Fibroblast of peridontal ligament (primary cell): ENCODE data around the gene PPIE.
"Not testable (repeated sequence)": the region's sequence is repeated elsewhere in the genome, so short reads cannot be mapped to it uniquely, and the experiment has no call there.

Source experiments
- DNase-seq: peaks from one replicate; pipeline ENCODE4 v3.0.0-alpha.2; 2010; ENCODE audit errors: extremely low read depth

Gene PPIE

DNA sequence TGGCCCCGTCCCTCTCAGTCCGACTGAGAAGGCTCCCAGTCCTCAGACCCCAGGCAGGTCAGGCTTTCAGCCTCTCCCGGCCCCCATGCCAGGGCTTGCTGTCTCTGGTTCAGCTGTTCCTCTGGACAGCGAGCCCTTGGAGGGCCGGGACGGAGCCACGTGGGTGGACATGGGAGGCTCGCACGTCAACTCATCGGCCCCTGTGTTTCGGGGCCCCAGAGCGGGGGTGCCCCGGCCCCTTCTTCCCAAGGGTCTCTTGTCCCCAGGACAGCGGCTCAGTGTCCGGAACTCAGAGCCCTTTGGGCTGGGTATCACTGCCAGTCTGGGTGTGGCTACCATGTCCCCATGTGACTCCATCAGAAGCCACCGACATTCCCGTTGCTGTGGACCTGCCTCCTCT is 39.2 kb downstream of the PPIE start:
- DNase-seq, result not testable (repeated sequence)

DNA sequence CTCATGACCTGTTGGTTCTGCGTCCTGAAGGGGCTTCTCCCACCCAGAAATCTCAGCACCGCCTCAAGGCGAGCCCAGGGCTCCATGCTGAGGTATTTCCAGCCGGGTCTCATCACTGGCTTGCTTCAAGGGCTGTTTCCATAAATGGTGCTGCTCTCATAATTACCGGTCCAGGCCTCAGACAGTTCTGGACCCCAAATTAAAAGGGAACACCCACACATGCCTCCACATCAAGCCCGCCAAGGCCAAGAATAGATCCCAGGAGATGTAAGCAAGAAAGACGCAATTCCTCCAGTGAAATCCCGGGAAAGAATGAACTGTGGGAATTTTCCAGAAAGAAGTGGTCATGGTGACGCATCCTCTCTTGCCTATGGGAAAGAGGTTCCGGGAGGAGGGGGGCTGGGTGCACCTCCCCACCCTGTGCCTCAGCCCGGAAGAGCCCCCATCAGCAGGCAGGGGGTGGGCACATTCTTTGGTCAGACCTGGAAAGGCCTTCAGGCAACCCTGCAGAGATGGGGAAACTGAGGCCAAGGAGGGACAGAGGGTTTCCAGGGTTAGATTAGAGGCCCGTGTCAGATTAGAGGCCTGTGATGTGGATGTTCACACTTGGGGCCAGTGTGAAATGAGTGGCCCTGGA is 39.9 kb downstream of the PPIE start:
- peak; percentile 72 for DNase-seq

DNA sequence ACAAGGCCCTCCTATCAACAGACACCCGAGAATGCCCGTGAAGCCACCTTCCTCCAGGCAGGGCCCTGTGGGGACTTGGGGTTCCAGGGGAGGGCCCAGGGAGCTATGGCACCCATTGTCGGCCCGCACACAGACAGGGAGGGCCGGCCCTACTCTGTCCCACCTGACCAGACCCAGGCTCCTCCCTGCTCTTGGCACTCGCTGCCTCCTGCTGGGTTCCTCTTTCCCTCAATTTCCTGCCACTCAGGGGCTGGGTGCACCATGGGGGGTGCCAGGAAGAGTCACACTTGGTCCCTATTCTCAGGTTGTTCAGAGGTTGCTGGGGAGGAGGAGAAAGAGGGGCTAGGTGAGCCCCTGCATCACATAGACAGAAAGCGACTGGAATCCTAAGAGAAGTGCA is 40.5 kb downstream of the PPIE start:
- no peak for DNase-seq

DNA sequence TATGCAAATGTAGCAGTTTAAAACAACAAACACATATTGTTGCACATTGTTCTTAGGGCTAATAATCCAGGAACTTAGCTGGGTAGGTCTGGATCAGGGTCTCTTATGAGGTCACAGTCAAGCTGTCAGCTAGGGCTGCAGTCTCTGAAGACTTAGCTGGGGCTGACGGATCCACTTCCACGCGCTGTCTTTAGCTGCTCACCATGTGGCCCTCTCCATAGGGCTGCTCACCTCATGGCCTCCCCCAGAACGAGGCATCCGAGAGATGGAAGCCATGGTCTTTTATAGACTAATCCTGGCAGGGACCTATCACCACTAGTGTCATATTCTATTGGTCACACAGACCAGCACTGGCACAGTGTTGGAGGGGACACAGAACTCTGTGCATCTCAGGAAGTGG is 41.1 kb downstream of the PPIE start:
- DNase-seq, result no peak

DNA sequence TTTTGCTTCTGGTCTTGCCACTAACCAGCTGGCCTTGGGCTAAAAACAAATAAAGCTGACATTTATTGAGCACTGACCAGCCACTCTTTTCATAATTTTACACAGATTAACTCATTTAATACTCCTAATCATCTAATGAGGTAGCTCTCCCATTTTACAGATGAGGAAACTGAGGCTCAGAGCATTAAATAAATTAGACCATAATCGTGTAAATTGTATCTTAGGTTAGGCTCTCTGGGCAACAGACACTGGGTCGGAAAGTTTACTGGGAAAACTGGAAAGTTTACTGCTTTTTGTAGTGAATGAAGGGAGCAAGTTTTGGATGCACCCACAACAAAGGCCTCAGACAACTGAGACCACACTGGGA is 42.6 kb downstream of the PPIE start:
- no peak for DNase-seq

DNA sequence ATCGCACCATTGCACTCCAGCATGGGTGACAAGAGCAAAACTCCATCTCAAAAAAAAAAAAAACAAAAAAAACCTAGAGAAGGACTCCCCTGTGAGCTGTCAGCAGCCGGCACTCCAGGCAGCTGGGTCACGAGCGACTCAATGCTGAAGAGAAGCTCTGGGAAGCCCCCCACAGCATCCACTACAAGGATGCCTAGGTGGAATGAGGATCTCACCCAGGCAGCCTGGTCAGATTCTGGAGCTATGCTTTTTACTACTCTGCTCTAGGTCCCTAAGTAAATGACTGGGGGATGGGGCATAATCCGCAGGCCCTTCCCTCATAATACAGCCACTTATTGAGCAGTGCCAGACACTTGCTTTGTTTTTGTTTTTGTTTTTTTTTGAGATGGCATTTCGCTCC is 43.4 kb downstream of the PPIE start:
- no peak for DNase-seq

DNA sequence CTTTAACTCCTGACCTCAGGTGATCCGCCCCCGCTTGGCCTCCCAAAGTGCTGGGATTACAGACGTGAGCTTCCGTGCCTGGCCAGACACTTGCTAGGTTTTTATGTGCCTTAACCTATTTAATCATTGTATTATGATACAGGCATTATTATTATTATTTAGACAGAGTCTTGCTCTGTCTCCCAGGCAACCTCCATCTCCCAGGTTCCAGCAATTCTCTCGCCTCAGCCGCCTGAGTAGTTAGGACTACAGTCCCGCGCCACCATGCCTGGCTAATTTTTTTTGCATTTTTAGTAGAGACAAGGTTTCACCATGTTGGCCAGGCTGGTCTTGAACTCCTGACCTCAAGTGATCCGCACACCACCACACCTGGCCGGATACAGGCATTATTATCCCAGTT is 44.0 kb downstream of the PPIE start:
- DNase-seq, result not testable (repeated sequence)

DNA sequence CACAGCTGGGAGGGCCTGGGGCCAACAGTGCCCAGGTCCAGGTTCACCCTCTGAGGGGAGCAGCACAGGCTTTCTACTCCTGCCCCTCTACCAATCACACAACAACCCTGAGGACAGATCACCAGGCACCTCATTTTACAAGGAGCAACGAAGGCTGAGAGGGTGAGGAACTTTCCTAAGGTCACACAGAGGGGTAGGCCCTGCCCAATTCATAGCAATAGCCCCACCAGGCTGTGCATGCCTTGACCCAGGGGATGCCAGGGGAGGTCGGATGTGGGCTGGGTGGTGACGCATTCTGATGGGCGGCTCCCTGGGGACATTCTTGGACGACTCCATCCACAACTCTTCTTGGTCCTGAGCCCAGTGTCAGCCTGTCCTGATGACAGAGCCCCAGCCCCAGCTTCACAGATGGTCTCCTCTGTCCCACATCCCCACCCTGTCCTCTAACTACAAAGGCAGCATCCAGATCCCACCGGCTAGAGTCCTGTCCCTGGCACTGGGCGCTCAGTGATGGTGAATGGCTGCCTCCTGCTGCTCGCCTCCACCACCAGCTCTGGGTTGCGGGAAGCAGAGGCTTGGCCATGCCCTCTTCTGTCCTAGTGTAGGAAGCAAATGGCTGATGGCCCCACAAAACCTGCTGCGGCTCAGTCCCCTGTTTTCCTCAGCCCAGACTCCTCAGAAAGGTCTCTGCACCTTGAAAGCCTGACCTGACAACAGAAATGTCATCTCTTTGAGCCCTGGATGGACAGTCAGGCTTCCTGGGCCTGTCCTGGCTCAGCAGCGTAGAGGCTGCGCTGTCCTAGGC is 47.8 kb downstream of the PPIE start:
- peak; percentile 18 for DNase-seq

DNA sequence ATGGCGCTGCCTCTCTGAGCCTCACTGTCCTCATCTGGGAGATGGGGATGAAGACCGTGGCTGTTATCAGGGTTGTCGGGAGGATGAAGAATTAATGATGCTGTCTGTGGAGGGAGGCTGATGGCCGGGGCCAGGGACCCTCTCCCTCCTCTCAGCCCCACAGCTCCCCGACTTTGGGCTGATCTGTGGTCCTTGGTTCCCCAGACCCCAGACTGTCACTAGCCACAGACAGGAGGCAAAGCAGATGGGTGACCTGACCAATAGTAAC is 48.4 kb downstream of the PPIE start:
- DNase-seq, result not testable (repeated sequence)

DNA sequence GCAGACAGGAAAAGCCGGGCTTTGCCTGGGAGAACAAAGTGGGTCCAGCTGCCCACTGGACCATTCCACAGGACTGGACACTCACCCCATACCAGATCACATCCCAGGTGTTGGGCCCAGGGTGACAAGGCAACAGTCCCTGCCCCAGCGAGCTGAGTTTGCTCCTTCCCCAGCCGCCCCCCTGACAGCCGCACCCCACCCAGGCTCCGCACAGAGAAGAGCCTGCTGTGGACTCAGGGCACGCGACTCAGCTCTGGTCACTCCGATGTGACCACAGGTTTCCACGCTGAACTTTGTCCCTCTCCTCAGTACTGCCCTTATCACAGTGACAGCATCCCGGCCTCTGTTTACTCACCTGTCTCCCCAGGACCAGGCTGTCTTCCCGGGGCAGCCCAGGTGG is 48.8 kb downstream of the PPIE start:
- no peak for DNase-seq

DNA sequence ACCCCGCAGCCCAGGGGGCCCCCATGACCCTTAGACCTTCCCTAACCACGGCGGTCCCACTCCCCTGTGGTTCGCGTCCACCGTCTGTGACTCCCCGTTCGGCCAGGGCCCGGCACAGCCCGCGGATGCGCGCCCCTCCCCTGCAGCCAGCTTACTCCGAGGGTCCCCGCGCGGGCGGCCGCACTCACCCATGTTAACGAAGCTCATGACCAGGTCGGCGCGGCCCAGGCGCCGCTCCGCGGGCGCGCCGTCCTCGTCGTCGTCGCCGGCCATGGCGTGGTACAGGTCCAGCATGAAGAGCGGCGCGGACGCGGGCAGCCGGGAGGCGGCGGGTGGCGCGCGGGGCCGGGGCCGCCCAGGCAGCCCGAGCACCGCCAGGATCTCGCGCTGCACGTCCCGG is 49.3 kb downstream of the PPIE start:
- DNase-seq, result not testable (repeated sequence)

DNA sequence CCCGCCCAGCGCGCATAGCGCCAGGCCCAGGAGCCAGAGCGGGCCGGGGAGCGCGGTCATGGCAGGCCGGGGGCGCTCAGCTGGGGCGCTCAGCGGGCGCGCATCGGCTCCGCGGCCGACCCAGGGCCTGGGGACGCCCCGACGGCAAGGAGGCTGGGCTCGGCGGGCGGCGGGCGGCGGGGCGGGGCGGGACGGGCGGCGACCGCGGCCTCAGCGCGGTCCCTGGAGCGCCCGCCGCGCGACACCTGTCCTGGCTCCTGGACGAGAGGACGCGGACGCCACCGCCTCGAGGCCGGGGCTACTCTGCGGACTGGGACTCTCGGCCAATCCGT is 49.7 kb downstream of the PPIE start:
- DNase-seq, result no peak

DNA sequence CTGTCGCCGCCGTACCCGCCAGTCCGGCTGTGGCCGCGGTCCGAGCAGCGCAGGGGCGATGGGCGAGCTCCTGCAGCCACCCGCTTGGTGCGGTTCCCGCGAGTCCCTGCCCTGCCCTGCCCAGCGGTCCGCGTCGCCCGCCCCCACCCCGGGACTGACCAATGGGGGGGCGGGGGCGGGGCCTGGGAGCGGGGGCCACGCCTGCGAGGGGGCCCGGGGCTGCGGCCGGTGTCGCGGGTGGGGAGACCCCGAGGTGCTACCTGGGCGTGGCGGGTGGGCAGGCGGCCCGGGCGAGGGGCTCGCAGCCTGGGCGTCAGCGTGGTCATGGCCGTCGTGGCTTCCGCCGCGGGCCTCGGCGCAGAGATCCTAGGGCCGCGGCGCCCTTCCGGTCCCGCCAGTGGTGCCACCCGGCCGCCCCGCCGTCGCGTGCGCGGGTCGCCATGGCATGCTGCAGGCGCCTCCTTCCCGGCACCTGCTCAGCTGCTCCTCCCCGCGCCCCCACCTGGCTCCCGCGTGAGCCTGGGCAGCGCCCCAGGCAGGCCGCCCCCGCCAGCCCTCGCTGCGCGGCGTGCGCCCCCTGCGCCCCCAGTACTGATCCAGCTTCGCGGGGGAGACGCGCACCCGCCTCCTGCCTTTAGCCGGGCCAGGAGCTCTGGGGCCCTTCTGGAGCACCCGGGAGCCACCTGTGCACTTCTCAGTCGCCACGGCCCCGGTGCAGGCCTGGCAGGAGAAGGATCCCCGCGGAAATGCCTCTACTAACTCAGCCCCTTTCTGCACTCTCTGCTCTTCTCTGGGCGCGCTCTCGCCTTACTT is 50.3 kb downstream of the PPIE start, which contains the start of gene BMP8B:
Gene BMP8B, minus strand, starts transcription at position 108 of the 813 bp plus-strand sequence. CDS start 380 bp downstream, outside the sequence.
- DNase-seq, result no peak

DNA sequence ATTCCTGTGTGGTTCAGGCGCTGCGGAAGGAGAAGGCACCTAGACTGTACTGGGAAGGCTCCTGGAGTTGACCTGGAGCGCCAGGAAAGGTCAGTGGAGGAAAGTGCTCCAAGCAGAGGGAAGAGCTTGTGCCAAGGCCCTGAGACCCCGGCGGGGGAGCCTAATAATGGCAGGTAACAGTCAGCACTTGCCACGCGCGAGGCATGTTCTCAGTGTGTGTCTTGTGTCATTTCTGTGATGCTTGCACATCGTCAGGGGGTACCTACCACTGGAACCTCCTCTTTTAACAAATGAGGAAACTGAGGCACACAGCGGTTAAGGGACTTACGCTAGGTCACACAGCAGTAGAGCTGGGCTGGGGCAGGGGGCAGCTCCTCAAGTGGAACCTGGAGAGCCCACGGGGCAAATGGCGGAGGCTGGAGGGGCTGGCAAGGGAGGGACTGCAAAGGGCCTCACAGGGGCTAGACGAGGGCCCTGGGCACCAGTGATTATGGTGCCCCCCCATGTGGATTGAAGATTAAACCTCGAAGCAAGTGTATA is 51.0 kb downstream of the PPIE start:
- DNase-seq, result no peak

DNA sequence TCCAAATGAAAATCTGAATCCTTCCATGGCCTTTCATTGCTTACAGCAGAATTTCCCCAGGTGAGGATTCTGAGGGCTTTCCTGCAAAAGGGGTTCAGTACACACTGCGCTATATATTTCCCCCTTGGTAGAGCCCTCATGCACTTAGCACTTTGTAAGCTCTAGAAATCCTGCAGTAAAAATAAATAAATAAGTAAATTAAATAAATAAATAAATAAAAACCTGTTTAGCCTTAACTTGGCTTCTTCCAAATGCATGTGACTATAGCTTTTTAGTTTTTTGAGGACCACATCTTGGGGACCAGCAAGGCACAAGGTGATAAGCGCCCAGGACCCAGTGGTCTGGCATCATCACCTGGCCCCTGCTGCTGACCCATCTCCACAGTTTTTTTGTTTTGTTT is 53.2 kb downstream of the PPIE start:
- DNase-seq, result no peak

DNA sequence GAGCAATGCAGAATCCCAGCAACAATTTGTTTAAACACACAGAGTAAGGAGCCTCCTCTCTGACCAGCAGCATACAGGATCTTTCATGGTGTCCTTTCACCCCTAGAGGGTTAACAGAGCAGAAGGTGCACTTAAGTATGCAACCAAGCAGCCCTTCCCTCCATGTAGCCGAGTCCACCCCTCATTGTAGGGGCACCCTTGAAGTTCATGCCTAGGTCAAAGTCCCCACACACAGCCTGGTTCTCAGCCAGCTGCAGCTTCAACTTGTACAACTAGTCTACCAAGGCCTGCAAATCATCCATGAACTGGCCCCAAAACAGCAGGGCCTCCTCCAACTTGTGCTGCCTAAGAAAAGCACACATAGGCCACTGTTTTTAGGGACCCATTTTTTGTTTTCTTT is 57.0 kb downstream of the PPIE start:
- DNase-seq, result no peak

DNA sequence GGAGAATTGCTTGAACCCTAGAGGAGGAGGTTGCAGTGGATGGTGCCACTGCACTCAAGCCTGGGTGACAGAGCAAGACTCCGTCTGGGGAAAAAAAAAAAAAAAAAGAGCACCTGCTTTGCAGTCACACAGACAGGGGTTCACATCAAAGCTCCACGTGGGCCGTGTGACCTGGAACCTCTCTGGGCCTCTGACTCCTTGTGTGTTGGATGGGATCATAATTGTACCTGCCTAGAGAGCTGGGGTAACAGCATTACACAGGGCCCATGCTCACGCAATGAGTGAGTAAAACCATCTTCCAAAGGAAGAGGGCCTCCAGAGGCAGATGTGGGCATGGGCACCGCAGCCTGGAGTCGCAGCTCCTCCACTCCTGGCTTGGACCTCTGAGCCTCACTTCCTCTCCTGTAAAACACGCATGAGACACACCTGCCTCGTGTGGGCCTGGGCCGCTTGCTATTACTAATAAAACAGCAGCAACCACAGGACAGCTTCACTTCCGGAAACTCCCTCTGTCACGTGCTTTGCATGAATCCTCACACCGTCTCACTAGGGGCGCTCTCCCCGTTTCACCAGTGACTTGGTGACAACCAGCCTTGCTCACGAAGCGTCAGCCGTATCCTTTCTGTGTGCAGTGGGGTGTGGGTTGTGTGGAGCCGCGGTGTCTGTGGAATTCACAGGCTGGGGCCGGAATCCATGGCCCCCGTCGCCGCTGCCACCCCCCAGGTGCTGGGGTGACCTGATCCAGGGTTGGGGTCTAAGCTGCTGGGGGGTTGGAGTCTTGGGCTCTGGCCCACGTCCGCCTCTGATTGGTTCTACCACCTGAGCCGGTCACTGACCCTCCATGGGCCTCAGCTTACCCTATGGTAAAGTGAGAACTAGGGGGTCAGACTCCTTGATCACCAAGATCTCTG is 60.4 kb downstream of the PPIE start:
- DNase-seq, result not testable (repeated sequence)

DNA sequence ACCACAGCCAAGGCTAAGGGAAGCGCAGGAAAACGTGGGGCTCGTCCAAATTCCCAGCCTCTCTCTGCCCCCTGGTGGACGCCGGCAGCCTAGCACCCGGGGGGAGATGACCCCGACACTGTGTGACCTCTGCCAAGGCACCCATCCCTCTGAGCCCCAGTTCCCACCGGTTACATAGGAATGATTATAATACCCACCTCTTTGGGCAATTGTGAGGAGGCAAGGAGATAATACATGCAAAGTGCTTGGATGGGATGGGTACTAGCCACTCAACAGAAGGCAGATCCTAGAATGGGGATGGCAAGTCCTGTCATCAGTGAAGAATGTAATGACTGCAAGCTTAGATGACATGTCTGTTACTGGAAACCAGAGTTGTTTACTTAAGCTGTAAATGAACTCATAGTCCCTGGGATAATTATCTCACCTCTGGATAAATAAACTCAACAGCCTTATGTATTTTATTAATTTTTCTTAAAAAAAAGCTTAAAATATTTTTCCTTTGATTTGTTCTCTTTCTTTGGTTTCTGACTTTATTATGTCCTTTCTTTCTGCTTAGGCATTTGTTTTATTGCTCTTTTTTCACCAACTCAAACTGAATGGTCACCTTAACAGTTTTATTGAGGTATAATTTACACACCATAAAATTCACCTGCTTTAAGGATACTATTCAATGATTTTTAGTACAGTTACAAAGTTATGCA is 61.2 kb downstream of the PPIE start:
- DNase-seq, result peak; percentile 77

DNA sequence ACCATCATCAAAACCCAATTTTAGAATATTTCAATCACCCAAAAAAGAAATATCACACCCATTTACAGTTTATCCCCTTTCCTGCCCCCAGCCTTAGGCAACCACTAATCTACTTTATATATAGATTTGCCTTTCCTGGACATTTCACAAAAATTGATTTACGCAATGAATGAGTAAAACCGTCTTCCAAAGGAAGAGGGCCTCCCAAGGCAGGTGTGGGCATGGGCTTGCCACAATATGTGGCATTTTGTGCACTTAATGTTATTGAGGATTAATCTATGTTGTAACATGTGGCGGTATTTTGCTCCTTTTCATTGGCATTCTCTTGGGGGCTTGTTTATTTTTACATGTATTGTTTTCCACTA is 61.8 kb downstream of the PPIE start:
- no peak for DNase-seq

DNA sequence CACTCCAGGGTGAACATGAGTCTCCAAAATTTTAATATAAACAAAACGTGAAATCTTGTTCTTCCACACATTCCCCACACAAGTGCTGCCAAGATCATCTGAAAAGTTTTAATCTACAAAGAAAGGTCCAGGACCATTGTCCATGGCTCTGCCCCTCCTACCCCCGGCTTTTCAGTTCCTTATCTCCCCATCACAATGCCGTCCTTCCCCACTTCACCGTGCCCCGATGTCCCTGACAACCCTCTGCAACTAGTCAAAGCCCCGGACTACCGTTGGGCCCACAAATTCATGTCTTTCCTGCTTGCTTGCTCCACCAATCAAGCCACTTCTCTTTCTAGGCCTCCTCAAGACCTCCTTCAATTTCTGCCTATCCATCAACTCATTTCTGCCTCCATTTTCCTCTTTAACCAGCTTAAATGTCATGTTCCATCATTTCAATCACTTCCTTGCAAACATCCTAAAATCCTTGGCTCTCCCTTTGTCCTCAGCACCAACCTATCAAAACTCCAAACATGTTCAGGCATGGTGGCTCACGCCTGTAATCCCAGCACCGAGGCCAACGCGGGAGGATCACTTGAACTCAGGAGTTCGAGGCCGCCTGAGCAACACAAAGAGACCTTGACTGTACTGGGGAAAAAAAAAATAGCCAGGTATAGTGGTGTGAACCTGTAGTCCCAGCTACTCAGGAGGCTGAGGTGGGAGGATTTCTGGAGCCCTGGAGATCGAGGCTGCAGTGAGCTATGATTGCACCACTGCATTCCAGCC is 64.0 kb downstream of the PPIE start:
- no peak for DNase-seq
